ENCODE results near the gene CPA1. TPM values are rescaled to one million over a fixed set of nuclear protein-coding genes. Genes with fewer than 3 reads are reported as not detected.

CPA1 gene
- total RNA-seq (ENCODE audit: unreplicated experiment) = not detected
- long read RNA-seq = 0 reads

- DNase-seq = peak; percentile 33
- no peak for TF ChIP-seq CTCF (IDR thresholded peaks at IDR 0.05; ENCODE audit: partially characterized antibody, unreplicated experiment)
- H3K27me3 Mint-ChIP-seq (ENCODE audit: unreplicated experiment) = peaks cover 4% of the 10 kb centered on the region
- H3K4me3 Mint-ChIP-seq (ENCODE audit: unreplicated experiment) = peak within 1 kb of the TSS; percentile 15
- H3K36me3 Mint-ChIP-seq (ENCODE audit: unreplicated experiment) = peaks cover 17% of the 10 kb centered on the region
- peaks cover 15% of the 10 kb centered on the region for H3K9me3 Mint-ChIP-seq (ENCODE audit: unreplicated experiment)
- peaks cover 9% of the 10 kb centered on the region for H3K4me1 Mint-ChIP-seq (ENCODE audit: low read depth, unreplicated experiment)
- peak within 1 kb of the TSS; percentile 11 for H3K27ac Mint-ChIP-seq (ENCODE audit: unreplicated experiment)
These were observed at the start of gene CPA1 for GRCh38 chr7:130379921-130380860. Gene CPA1 (plus strand): TSS chr7:130380494. CDS start chr7:130380521, 27 bp downstream.

GRCh38 chr7:130332259-130333053, 47.8 kb upstream of the CPA1 start:
- no peaks in the 10 kb centered on the region for H3K9me3 Mint-ChIP-seq (ENCODE audit: unreplicated experiment)
- H3K27ac Mint-ChIP-seq (ENCODE audit: unreplicated experiment) = no peak overlapping the region
- H3K4me1 Mint-ChIP-seq (ENCODE audit: low read depth, unreplicated experiment) = no peaks in the 10 kb centered on the region
- peaks cover 3% of the 10 kb centered on the region for H3K36me3 Mint-ChIP-seq (ENCODE audit: unreplicated experiment)
- TF ChIP-seq CTCF (IDR thresholded peaks at IDR 0.05; ENCODE audit: partially characterized antibody, unreplicated experiment) = no peak
- no peaks in the 10 kb centered on the region for H3K27me3 Mint-ChIP-seq (ENCODE audit: unreplicated experiment)
- H3K4me3 Mint-ChIP-seq (ENCODE audit: unreplicated experiment) = no peak overlapping the region
- DNase-seq = no peak

GRCh38 chr7:130333832-130334231, 46.5 kb upstream of the CPA1 start:
- no peaks in the 10 kb centered on the region for H3K27me3 Mint-ChIP-seq (ENCODE audit: unreplicated experiment)
- no peak overlapping the region for H3K4me3 Mint-ChIP-seq (ENCODE audit: unreplicated experiment)
- H3K36me3 Mint-ChIP-seq (ENCODE audit: unreplicated experiment) = peaks cover 3% of the 10 kb centered on the region
- no peak overlapping the region for H3K27ac Mint-ChIP-seq (ENCODE audit: unreplicated experiment)
- DNase-seq = no peak
- H3K4me1 Mint-ChIP-seq (ENCODE audit: low read depth, unreplicated experiment) = no peaks in the 10 kb centered on the region
- no peak for TF ChIP-seq CTCF (IDR thresholded peaks at IDR 0.05; ENCODE audit: partially characterized antibody, unreplicated experiment)
- H3K9me3 Mint-ChIP-seq (ENCODE audit: unreplicated experiment) = peaks cover 6% of the 10 kb centered on the region

- H3K9me3 Mint-ChIP-seq (ENCODE audit: unreplicated experiment) = peaks cover 6% of the 10 kb centered on the region
- no peak overlapping the region for H3K27ac Mint-ChIP-seq (ENCODE audit: unreplicated experiment)
- no peaks in the 10 kb centered on the region for H3K27me3 Mint-ChIP-seq (ENCODE audit: unreplicated experiment)
- H3K4me3 Mint-ChIP-seq (ENCODE audit: unreplicated experiment) = no peak overlapping the region
- no peak for TF ChIP-seq CTCF (IDR thresholded peaks at IDR 0.05; ENCODE audit: partially characterized antibody, unreplicated experiment)
- DNase-seq = no peak
- H3K36me3 Mint-ChIP-seq (ENCODE audit: unreplicated experiment) = peaks cover 3% of the 10 kb centered on the region
- no peaks in the 10 kb centered on the region for H3K4me1 Mint-ChIP-seq (ENCODE audit: low read depth, unreplicated experiment)
These were observed 46.0 kb upstream of the CPA1 start for GRCh38 chr7:130334274-130334673.

Measured in glutamatergic neuron (in vitro differentiated cells).